Ureter (tissue), 1 donor: ENCODE measurements around the gene CTBP1. TPM values are rescaled to one million over a fixed set of nuclear protein-coding genes. Genes with fewer than 3 reads are reported as not detected.

Source experiments
- total RNA-seq: library from RNA; stranded (reverse); gene quantifications from one replicate; pipeline ENCODE4 v1.2.4, GENCODE V29; 2023
- donor health status: DM: yes; HTN: yes; CAD: no.

Gene CTBP1
- total RNA-seq, 1 donor from 2014 or later: 171 TPM

Other genes starting within 250 kb of the CTBP1 start
- gene FGFRL1, start 237.5 kb downstream of the CTBP1 start, total RNA-seq: 13.0 TPM
- gene RNF212, start 135.6 kb downstream of the CTBP1 start, total RNA-seq: 5.1 TPM
- gene SPON2, start 76.5 kb downstream of the CTBP1 start, total RNA-seq: 36.6 TPM
- 75.3 TPM for gene MAEA, start 40.8 kb upstream of the CTBP1 start, total RNA-seq
- gene UVSSA, start 98.1 kb upstream of the CTBP1 start, total RNA-seq: 48.1 TPM
- gene NKX1-1, start 157.3 kb upstream of the CTBP1 start, total RNA-seq: not detected